HG02588 (cell line): ENCODE data around the gene KLHL42.
"Not testable (repeated sequence)": the region's sequence is repeated elsewhere in the genome, so short reads cannot be mapped to it uniquely, and the experiment has no call there.

Experiments
- ATAC-seq: cut with Tn5 transposase; IDR thresholded peaks from one replicate; pipeline ENCODE4 v1.9.1; 2021; ENCODE audit warnings: mild to moderate bottlenecking, moderate library complexity; ENCODE audit not compliant: unreplicated experiment

KLHL42 gene, protein sequence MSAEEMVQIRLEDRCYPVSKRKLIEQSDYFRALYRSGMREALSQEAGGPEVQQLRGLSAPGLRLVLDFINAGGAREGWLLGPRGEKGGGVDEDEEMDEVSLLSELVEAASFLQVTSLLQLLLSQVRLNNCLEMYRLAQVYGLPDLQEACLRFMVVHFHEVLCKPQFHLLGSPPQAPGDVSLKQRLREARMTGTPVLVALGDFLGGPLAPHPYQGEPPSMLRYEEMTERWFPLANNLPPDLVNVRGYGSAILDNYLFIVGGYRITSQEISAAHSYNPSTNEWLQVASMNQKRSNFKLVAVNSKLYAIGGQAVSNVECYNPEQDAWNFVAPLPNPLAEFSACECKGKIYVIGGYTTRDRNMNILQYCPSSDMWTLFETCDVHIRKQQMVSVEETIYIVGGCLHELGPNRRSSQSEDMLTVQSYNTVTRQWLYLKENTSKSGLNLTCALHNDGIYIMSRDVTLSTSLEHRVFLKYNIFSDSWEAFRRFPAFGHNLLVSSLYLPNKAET

GRCh38 chr12:27779920-27780611, at the start of gene KLHL42, which contains the start of gene MANSC4:
Gene KLHL42 (plus strand): TSS chr12:27780233. CDS start chr12:27780331, 98 bp downstream.
Gene MANSC4 (minus strand): TSS chr12:27780236. CDS start chr12:27771276, 8,960 bp downstream.
- ATAC-seq: peak; percentile 76

DNA sequence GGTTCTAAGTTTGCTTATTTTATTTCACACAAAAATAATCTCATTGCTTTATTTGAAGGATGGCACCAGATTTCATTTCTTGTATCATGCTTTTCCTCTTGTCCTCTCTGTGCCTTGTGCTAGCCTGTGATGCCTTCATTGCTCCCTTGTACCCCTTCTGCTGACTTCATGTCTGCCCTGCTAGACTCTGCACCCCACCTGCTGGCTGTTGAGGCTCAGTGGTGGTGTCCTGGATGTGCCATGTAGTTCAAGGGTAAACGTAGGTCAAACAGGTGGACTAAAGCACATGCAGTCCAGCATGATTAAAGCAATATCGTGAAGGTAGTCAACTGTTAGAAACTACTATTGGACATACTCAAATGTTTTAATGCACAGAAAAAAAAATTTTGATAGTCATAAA, 47.8 kb upstream of the KLHL42 start:
- no peak for ATAC-seq

GRCh38 chr12:27733052-27733656, 46.9 kb upstream of the KLHL42 start:
- peak; percentile 60 for ATAC-seq

DNA sequence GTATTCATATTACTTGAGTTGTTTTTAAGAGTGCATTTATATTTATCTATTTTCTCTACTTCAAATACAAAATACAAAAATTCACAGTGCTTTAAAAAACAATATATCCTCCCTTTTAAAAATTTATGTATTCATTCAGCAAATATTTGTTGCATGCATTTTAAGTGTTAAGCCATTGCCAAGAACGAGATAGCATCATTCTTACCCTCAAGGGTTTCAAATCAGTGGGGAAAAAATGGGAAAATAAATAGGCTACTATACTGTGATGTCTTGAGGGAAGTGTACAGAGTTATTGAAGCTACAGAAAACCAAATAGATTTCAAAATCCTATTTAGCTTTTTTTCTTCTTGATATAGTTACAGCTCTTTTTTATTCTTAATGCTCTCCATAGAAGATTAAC, 46.2 kb upstream of the KLHL42 start:
- ATAC-seq: no peak

- ATAC-seq: not testable (repeated sequence)
Observed at GRCh38 chr12:27734321-27734720, 45.7 kb upstream of the KLHL42 start.

DNA sequence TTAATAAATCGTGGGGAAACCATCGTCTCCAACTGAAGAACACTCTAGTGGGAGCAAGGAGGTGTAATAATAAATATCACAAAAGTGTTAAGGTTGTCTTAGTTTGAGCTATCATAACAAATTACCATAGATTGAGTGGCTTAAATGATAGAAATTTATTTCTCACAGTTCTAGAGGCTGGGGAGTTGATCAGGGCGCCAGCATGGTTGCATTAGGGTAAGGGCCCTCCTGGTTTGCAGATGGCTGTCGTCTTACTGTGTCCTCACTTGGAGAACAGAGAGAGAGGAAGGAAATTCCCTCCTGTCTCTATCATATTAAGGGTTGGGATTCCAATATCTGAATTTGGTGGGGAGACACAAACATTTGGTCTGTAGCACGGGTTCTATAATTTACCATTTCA, 36.4 kb upstream of the KLHL42 start:
- no peak for ATAC-seq

GRCh38 chr12:27745734-27746133, 34.3 kb upstream of the KLHL42 start:
- ATAC-seq: not testable (repeated sequence)

DNA sequence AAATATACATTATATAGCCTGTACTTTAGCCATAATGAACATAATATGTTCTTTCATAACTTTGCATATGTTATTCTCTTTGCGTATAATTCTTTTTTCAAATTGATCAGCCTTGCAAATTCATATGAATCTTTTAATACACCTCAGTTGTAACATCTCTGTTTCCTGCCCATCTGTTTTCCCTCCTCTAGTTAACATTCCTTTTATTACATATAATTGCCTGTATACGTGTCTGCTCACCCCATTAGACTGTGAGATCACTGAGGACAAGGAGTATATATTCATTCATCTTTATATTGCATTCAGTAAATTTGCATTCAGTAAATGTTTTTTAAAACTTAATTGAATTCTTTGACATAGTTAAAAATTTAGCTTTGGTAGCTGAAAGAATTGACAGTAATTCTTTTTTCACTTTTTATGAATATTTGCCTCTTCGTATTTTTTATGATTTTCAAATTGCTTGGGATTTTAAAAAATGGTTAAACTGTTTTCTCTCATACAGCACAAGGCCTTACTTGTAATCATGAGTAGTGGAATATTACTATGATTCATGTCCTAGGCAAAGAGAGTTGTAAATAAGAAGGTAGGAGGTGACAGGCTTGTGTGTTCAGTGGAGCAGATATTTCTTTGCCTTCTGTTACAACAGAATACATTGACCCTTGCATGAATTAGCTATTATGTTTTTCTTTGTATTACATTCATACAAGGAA, 32.8 kb upstream of the KLHL42 start:
- ATAC-seq: no peak

- no peak for ATAC-seq
Observed at GRCh38 chr12:27751386-27752047, 28.5 kb upstream of the KLHL42 start.

DNA sequence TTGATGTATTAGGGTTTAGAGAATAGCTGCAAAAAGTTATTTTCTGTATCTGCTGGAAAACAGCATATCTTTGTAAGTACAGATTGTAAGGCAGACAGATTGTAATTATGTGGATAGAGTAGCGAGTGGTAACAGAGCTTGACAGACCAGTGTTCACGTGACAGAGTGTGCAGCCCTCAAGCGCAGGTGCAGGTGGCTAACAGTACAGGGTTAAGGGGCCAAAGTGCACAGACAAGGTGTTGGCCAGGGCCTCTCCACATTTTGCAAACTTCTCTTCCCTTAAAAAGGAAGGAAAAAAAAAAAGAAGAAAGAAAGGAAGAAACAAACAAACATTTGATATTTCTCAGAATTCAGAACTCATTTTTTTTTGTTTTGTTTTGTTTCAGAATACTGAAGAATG, 25.2 kb upstream of the KLHL42 start:
- no peak for ATAC-seq

DNA sequence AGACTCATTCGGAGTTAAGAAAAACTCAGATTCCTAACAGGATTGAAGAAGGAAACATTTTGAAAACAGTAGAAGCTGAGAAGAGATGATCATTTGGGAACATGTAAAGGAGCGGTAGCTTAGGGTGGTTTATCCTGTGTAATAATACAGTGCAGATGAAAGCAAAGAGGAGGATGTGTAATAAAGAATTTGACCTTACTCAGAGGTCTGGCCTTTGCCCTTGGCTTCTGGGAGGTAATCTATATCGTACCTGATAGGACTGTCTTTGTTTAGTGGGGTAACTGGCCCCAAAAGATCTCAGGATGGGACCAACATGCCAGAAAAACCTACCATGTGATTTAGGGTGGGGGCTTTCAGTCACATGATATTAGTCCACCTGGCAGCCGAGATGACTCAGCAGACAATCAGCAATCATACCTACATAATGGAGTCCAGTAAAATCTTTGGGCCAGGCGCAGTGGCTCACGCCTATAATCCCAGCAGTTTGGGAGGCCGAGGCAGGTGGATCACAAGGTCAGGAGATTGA, 23.3 kb upstream of the KLHL42 start:
- no peak for ATAC-seq

DNA sequence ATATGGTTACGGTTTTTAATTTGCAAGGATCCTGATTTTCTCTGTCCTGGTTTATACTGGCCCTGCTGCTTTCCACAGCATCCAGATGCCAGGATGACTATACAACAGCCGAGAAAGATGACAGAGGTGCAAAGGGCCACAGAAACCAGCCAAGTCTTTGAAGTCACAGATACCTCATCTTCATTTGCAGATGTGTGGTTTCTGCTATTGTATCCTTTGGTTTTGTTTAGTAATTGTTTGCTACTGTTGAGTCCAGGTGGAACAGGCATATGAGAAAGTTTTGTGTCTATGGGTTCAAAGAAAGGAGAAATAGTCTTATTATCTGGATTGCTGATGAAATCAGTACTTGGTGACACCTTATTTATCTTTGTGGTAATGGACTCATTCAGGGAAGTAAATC, 17.3 kb upstream of the KLHL42 start:
- no peak for ATAC-seq

GRCh38 chr12:27766587-27766986, 13.4 kb upstream of the KLHL42 start:
- ATAC-seq: no peak

DNA sequence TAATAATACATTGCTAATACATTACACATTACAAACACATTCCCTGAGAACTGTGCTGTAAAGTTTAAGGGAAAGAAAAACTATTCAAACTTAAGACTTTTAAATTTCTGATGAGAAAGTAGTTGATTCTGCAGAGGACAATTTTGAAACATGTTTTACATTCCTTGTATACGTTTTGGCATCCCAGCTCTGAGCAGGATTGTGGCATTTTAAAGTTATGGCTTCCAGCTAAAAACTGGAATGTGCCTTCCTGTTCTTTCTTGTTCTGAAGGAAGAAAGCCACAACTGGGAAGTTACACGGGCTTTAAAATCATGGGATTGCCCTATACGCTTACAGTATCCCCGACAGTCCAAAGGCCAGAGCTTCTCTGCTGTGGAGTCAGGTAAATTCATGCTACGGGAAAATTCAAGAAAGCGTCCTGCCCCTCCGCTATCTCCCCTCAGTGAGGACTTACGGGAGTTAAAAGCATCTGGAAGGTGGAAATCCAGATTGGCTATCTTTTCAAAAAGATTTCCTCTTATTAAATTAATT, 10.8 kb upstream of the KLHL42 start:
- ATAC-seq: no peak

- no peak for ATAC-seq
Observed at GRCh38 chr12:27771481-27772327, 8.3 kb upstream of the KLHL42 start.

GRCh38 chr12:27772328-27773049, 7.5 kb upstream of the KLHL42 start:
- ATAC-seq: no peak

DNA sequence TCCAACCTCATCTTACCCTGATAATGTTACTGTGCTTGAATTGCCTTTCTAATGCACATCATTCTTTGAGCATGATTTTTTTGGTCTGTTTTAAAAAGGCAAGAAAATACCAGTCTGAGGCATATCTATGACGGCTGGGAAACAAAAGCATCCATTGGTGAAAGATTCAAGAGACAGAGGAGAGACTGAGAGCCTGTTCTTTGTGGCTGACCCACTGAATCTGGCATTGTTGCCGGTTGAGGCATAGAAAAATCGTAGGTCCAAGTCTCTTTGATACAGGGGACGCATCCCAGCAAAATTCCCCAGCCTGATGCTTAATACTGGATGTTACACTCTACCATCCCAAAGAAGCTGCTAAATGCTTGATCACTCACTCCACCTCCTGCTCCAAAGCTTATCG, 2.9 kb upstream of the KLHL42 start:
- ATAC-seq: no peak

DNA sequence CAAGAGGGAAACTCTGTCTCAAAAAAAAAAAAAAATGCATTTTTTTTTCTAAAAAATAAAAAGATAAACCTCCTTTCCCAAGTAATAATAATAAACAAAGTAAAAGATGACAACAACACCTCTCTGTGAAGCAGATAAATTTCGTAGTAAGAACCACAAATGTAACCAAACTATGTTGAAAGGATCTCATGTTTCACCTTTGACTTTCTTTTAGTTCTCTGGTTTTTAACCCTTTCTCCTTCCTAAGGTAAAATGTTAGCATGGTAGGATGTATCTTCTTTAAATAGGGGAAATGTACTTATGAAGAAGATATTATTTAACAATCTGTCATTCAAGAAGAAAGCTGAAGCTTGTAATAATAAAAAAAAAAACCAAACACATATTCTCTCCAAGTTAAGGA, 1.8 kb upstream of the KLHL42 start:
- no peak for ATAC-seq
